ENCODE data around the gene DNAH8. TPM values are rescaled to one million over a fixed set of nuclear protein-coding genes. Genes with fewer than 3 reads are reported as not detected.

DNAH8 gene
- total RNA-seq, 1 donor from 2014 or later = not detected

DNA sequence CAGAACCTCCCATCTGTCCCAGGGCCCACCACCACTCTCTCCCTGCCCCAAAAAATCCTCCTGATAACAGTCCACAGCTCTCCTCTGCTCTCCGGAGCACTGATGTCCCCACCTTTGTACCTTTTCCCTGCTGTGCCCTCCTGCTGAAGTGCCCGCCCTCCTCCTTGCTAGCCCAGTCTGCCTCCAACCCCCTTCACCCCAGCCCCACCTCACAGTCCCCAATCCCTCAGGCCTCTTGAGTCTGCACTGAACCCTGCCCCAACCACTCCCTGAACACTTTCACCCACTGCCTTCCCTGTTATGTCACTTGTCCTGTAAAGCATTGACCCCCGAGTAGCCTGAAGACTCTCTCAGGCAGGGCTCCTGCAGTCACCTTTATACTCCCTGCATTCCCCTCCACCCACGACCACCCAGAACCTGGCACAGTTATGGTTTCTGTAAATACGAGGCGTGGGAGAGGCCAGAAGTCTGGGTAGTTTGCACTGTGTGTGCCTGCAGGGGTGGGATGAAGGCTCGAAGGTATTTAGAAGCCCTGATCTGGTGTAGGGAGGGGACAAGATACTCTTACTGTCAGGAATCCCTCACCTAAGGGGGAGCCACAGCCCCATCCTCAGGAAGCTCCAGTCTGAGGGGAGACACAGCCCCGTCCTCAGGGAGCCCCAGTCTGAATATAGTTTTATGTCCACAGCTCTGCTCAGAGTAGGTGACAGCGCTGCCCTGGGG lies 338.9 kb downstream of the DNAH8 start:
- no peak overlapping the region for H3K4me3 ChIP-seq (ENCODE audit: low read depth, low read length)
- no peak for DNase-seq (ENCODE audit: low read depth)
- TF ChIP-seq, protein P1, sequence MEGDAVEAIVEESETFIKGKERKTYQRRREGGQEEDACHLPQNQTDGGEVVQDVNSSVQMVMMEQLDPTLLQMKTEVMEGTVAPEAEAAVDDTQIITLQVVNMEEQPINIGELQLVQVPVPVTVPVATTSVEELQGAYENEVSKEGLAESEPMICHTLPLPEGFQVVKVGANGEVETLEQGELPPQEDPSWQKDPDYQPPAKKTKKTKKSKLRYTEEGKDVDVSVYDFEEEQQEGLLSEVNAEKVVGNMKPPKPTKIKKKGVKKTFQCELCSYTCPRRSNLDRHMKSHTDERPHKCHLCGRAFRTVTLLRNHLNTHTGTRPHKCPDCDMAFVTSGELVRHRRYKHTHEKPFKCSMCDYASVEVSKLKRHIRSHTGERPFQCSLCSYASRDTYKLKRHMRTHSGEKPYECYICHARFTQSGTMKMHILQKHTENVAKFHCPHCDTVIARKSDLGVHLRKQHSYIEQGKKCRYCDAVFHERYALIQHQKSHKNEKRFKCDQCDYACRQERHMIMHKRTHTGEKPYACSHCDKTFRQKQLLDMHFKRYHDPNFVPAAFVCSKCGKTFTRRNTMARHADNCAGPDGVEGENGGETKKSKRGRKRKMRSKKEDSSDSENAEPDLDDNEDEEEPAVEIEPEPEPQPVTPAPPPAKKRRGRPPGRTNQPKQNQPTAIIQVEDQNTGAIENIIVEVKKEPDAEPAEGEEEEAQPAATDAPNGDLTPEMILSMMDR (conservative IDR thresholded peaks at IDR 0.05; ENCODE audit: low read depth, low read length) = no peak

DNA sequence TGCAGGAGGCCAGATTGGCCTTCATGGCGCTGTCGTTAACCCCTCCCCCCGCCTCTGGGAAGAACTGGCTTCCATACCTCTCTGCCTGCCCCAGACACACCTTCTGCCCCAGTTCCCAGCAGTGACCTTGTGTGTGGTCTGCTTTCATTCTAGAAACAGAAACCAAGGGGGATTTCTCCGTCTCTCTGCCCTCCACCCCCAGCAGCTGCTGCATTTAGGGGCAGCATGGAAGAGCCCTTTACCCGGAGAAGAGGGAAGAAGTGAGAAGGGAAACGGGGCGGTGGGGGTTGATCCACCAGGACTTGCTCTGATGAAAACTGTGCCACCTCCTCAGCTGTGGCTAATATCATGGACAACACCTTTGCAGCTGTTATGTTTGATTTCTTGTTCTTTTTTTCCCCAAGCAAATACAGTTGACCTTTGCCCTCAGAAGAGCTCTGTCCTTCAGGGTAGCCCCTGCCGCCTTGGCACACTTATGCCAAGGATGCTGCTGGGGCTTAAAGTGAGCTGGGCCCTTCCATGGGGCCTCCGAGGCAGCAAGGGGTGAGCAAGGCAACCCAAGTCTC lies 339.5 kb downstream of the DNAH8 start:
- DNase-seq (ENCODE audit: low read depth) = no peak
- TF ChIP-seq, protein P1 (conservative IDR thresholded peaks at IDR 0.05; ENCODE audit: low read depth, low read length) = no peak
- no peak overlapping the region for H3K4me3 ChIP-seq (ENCODE audit: low read depth, low read length)

DNA sequence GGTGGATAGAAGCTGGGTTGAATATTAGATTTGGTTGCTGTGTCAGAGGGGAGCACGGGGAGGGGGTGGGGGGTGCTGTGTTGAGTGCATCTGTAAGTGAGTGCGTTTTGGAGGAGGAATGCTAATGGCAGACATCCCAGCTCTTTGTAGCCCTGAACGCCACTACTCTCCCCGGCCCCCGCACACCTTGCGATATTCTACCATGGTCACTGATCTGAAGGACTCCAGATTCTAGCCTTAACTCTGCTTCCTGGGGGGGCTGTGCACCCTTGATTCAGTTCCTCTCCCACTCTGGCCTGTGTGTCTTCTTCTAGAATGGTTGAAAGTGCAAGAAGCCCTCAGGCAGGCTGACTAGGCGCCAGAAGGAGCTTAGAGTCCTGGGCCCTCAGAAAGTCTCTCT lies 340.6 kb downstream of the DNAH8 start:
- TF ChIP-seq, protein P1 (conservative IDR thresholded peaks at IDR 0.05; ENCODE audit: low read depth, low read length) = no peak
- no peak overlapping the region for H3K4me3 ChIP-seq (ENCODE audit: low read depth, low read length)
- no peak for DNase-seq (ENCODE audit: low read depth)

DNA sequence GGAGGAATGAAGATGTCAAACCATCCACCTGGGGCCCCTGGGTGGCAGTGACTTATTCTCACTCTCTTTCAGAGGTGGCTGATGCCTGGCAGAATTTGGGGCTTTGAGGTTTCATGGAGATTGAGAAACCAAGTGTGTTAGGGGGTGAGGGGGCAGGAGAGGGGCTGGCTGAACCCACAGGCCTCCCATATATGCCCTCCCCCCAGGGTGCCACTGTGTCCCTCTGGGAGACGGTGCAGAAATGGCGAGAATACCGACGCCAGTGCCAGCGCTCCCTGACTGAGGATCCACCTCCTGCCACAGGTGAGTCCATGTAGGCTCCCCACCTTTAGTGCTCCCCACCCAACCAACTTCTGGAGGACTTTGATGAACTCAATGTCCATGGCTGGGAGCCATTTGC lies 341.1 kb downstream of the DNAH8 start:
- H3K4me3 ChIP-seq (ENCODE audit: low read depth, low read length) = no peak overlapping the region
- no peak for DNase-seq (ENCODE audit: low read depth)
- TF ChIP-seq, protein P1 (conservative IDR thresholded peaks at IDR 0.05; ENCODE audit: low read depth, low read length) = no peak

DNA sequence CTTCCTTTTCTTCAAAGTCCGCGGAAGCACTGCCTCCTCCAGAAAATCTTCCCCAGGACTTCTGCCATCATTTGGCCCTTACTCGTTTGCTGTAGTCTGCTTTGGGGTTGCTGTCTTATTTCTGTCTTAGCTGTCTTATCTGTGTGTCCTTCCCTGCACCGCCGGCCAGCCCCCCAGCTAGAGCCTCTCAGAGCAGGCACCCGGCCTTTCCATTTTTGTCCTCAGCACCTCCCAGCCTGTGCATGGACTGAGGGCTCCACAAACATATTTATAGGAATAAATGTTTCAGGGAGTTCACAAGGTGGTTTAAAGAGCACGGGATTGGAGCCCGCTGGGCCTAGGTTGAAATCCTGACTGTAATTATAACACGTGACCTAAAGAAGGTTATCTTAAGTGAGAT lies 341.6 kb downstream of the DNAH8 start:
- no peak overlapping the region for H3K4me3 ChIP-seq (ENCODE audit: low read depth, low read length)
- DNase-seq (ENCODE audit: low read depth) = no peak
- TF ChIP-seq, protein P1 (conservative IDR thresholded peaks at IDR 0.05; ENCODE audit: low read depth, low read length) = no peak

DNA sequence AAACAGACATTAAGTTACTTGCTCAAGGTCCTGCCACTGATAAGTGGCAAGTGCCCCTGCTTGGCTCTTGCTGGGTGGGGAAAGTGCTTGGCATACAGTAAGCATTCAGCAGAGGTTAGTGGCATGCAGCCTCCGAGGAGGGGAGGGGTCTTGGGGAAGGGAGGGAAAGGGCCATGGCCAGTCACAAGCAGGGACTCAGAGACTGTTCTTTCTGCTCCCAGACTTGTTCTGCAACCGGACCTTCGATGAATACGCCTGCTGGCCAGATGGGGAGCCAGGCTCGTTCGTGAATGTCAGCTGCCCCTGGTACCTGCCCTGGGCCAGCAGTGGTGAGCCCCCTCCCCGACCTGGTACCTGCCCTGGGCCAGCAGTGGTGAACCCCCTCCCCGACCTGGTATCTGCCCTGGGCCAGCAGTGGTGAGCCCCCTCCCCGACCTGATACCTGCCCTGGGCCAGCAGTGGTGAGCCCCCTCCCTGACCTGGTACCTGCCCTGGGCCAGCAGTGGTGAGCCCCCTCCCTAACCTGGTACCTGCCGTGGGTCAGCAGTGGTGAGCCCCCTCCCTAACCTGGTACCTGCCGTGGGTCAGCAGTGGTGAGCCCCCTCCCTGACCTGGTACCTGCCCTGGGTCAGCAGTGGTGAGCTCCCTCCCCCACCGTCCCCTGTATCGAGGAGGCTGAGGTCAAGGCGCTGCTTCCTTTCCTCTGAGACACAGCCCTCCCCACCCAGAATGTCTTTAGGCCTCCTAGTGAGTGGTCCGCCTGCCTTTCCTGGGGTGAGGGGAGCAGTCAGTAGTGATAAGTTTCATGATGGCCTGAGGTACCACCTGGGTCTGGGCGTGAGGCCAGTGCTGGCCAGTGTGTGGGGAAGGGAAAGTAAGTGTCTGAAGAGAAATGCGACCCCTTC lies 342.4 kb downstream of the DNAH8 start:
- no peak for DNase-seq (ENCODE audit: low read depth)
- TF ChIP-seq, protein P1 (conservative IDR thresholded peaks at IDR 0.05; ENCODE audit: low read depth, low read length) = no peak
- no peak overlapping the region for H3K4me3 ChIP-seq (ENCODE audit: low read depth, low read length)
